OCI-LY3 (cell line): ENCODE results near the gene COL4A3.

Experiments used
- CTCF ChIP-seq: fragments of 200-600, 300-600 bp; sonication (generic); IDR thresholded peaks from 2 replicates; pipeline ENCODE4 v1.5.1; 2014; ENCODE audit warnings: antibody characterized with exemption, low read length, low read depth
- EZH2phosphoT487 ChIP-seq: fragments of 200-600 bp; shearing (Covaris generic); IDR thresholded peaks from 2 replicates; pipeline ENCODE4 v1.6.1; 2018; ENCODE audit warnings: antibody characterized with exemption, mixed run types, low read depth

- no peak for TF ChIP-seq CTCF
- no peak for TF ChIP-seq EZH2phosphoT487
These were observed 57.9 kb downstream of the COL4A3 start for GRCh38 chr2:227222292-227222691.
